ENCODE data around the gene PPP3R1. TPM values are rescaled to one million over a fixed set of nuclear protein-coding genes. Genes with fewer than 3 reads are reported as not detected.

PPP3R1 gene
- total and polyA plus RNA-seq, 2 of the 4 experiments (the other 2 are of a cell fraction) = 9.1 to 17.3 TPM

DNA sequence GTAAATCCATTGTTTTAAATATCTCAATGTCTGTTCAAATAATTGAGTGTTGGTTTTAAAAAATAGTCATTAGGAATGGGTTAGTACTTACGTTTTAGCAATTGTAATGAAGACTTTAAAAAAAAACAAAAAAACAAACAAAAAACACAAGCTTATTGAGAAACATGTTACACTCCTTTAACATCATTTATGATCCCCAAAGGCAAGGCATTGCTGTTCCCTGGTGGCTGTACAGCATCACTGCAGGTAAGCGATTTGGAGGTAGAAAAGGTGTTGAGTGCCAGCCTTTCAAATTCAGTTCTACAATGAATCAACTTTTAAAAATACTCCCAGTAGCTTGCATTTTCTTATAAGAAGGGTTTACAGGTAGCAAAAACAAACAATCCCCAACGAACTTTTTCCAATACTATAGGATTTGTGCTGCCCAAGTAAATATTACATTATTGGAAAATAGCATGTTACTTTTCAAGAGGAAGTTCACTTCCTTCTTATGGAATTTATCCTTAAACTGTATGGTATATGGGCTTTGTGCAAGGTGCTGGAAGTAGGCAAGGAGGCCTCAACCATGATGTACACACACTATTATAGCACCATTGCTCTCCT lies 39.9 kb upstream of the PPP3R1 start:
- Histone ChIP-seq H2BK120ac (ENCODE audit: low read depth, low read length) (no peak overlapping the region), H3K36me3 (ENCODE audit: control insufficient read depth, insufficient read depth, low read length) (no peaks in the 10 kb centered on the region), H3K4me3 (ENCODE audit: insufficient read depth, low read depth, low read length) (no peak overlapping the region), H3K4me2 (ENCODE audit: low read depth, low read length) (no peak overlapping the region), H2BK15ac (ENCODE audit: low read depth, low read length) (no peak overlapping the region), H2BK20ac (ENCODE audit: low read depth, low read length) (no peak overlapping the region), H3K79me1 (ENCODE audit: low read depth in 1 of 2, low read length in 2 of 2) (peaks cover 4% of the 10 kb centered on the region in 2 experiments; a peak in 1 of 4 replicates), H3K4ac (ENCODE audit: low read depth, low read length) (no peak overlapping the region), H2AK9ac (replicated peaks; ENCODE audit: low read depth, low read length, poor library complexity) (no peak overlapping the region), H3K27ac (ENCODE audit: insufficient read depth, low read length) (no peak overlapping the region), H3K18ac (ENCODE audit: low read depth, low read length) (no peak overlapping the region), H2BK5ac (ENCODE audit: low read depth, low read length, poor library complexity, severe bottlenecking) (no peak overlapping the region), H3K9ac (ENCODE audit: low read depth, low read length) (no peak overlapping the region), H3K27me3 (ENCODE audit: control insufficient read depth, insufficient read depth, low read length) (no peaks in the 10 kb centered on the region), H4K8ac (ENCODE audit: low read depth in 2 of 2, low read length in 2 of 2) (no peak overlapping the region), H3K9me3 (ENCODE audit: control insufficient read depth, insufficient read depth, low read length) (no peaks in the 10 kb centered on the region), H3K23ac (ENCODE audit: low read depth, low read length) (no peak overlapping the region), H3K56ac (ENCODE audit: extremely low read depth, insufficient read depth, low read length) (no peak overlapping the region), H4K20me1 (ENCODE audit: insufficient read depth, low read length) (no peaks in the 10 kb centered on the region), H2AFZ (replicated peaks; ENCODE audit: low read length, poor library complexity) (no peak overlapping the region), H3K14ac (replicated peaks; ENCODE audit: low read depth, low read length) (no peak overlapping the region), H4K5ac (ENCODE audit: low read depth, low read length) (no peak overlapping the region), H2AK5ac (ENCODE audit: low read depth, low read length) (no peak overlapping the region), H3K9me1 (ENCODE audit: insufficient read depth, low read length) (peaks cover 3% of the 10 kb centered on the region; the same call in 1 of the 2 replicates), H4K91ac (ENCODE audit: insufficient read depth, low read depth, low read length) (no peak overlapping the region), H3K4me1 (ENCODE audit: control insufficient read depth, insufficient read depth, low read length) (no peaks in the 10 kb centered on the region; the same call in 1 of the 2 replicates)
- in situ Hi-C loops (cut with MboI; ENCODE audit: low sequenced_read_pairs) (loop anchor here (10.0 kb wide), 1 partner anchor 153 kb away; no protein-coding TSS in a partner anchor), dilution Hi-C loops (cut with HindIII; ENCODE audit: low sequenced_read_pairs, unreplicated experiment) (no loop called here), intact Hi-C loops (cut with micrococcal nuclease) (no loop called here)
- whole genome bisulfite sequencing, 2 experiments (ENCODE audit: extremely low coverage in 2 of 2, insufficient read length in 1 of 2) = no CpG with 5 or more reads among the region's 3 CpGs
- TF ChIP-seq MAZ (IDR thresholded peaks at IDR 0.05; ENCODE audit: borderline replicate concordance, low read depth, low read length) (no peak), RAD21 (IDR thresholded peaks at IDR 0.05; ENCODE audit: low read length) (peak; percentile 84), MAFK (IDR thresholded peaks at IDR 0.05; ENCODE audit: low read depth, low read length) (no peak), NFE2L2 (IDR thresholded peaks at IDR 0.05; ENCODE audit: low read depth, low read length) (no peak), RCOR1 (IDR thresholded peaks at IDR 0.05; ENCODE audit: insufficient replicate concordance, low read length) (no peak), SMC3 (IDR thresholded peaks at IDR 0.05; ENCODE audit: low read depth, low read length) (peak; percentile 69)
- TF ChIP-seq, protein P1, sequence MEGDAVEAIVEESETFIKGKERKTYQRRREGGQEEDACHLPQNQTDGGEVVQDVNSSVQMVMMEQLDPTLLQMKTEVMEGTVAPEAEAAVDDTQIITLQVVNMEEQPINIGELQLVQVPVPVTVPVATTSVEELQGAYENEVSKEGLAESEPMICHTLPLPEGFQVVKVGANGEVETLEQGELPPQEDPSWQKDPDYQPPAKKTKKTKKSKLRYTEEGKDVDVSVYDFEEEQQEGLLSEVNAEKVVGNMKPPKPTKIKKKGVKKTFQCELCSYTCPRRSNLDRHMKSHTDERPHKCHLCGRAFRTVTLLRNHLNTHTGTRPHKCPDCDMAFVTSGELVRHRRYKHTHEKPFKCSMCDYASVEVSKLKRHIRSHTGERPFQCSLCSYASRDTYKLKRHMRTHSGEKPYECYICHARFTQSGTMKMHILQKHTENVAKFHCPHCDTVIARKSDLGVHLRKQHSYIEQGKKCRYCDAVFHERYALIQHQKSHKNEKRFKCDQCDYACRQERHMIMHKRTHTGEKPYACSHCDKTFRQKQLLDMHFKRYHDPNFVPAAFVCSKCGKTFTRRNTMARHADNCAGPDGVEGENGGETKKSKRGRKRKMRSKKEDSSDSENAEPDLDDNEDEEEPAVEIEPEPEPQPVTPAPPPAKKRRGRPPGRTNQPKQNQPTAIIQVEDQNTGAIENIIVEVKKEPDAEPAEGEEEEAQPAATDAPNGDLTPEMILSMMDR (conservative IDR thresholded peaks at IDR 0.05; ENCODE audit: low read depth, low read length) = peak; percentile 64
- CTCF ChIA-PET = interaction anchor here (0.5 to 1.7 kb wide), 4 partner anchors 68 to 207 kb away, joined by 3 to 5 read pairs (median 4); no protein-coding TSS in a partner anchor
- POLR2A ChIA-PET (ENCODE audit: unreplicated experiment) = no interaction called here
- no TSS peak for BruUV-seq (replicated peaks)
- DNase-seq (peak; percentile 37), ATAC-seq (ENCODE audit: low read depth) (no peak)
